D721Med (cell line): Measurements from ENCODE around the gene ATIC.
"Not testable (repeated sequence)": the region's sequence is repeated elsewhere in the genome, so short reads cannot be mapped to it uniquely, and the experiment has no call there.

ENCODE experiments used
- DNase-seq: peaks from one replicate; pipeline ENCODE4 v3.0.0; 2011; ENCODE audit warnings: low spot score; ENCODE audit not compliant: insufficient read length
- FAIRE-seq: peaks from 2 replicates; lab custom pipeline; 2011; peaks lifted over from hg19 to GRCh38; lab: Jason Lieb, UNC
- TF ChIP-seq, protein P1 (sequence below): IDR thresholded peaks from 2 replicates; pipeline ENCODE4 v1.5.1; 2012; ENCODE audit warnings: mild to moderate bottlenecking, control low read depth; ENCODE audit not compliant: insufficient read depth; ENCODE audit errors: missing control alignments

ATIC gene

GRCh38 chr2:215286309-215286708 is 25.6 kb upstream of the ATIC start:
- DNase-seq, result no peak
- no peak for FAIRE-seq
- TF ChIP-seq, protein P1, sequence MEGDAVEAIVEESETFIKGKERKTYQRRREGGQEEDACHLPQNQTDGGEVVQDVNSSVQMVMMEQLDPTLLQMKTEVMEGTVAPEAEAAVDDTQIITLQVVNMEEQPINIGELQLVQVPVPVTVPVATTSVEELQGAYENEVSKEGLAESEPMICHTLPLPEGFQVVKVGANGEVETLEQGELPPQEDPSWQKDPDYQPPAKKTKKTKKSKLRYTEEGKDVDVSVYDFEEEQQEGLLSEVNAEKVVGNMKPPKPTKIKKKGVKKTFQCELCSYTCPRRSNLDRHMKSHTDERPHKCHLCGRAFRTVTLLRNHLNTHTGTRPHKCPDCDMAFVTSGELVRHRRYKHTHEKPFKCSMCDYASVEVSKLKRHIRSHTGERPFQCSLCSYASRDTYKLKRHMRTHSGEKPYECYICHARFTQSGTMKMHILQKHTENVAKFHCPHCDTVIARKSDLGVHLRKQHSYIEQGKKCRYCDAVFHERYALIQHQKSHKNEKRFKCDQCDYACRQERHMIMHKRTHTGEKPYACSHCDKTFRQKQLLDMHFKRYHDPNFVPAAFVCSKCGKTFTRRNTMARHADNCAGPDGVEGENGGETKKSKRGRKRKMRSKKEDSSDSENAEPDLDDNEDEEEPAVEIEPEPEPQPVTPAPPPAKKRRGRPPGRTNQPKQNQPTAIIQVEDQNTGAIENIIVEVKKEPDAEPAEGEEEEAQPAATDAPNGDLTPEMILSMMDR, result no peak

GRCh38 chr2:215288112-215288815 is 23.6 kb upstream of the ATIC start:
- DNase-seq (no peak), FAIRE-seq (no peak)
- TF ChIP-seq, protein P1, result no peak

DNA sequence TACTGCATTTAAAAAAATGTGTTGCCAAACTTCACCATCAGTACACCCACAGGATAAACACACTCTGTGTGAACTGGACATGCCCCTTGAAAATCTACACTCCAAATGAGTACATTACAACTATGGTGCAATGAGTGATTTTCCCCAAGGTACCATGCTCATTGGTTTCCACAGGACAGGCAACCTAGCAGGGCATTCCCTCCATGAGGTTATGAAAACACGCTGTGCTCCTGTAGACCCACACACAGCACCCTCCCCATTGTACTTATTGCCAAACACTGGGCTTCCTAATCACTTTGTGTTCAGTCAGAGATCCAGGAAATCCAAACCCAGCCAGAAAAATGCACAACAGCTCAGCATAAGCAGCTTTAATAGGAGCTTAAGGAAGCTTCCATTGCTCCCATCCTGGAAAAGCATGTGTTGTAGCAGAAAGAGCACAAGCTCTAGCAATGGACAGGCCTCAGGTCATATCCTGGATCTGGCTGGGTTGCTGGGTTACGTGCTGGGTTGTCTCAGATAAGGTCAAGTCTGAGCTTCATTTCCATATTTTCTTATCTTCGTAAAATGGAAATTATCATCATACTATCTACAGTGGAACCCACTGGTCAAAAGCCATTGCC is 20.8 kb upstream of the ATIC start:
- TF ChIP-seq, protein P1, result no peak
- FAIRE-seq (peak; percentile 93), DNase-seq (peak; percentile 49)

DNA sequence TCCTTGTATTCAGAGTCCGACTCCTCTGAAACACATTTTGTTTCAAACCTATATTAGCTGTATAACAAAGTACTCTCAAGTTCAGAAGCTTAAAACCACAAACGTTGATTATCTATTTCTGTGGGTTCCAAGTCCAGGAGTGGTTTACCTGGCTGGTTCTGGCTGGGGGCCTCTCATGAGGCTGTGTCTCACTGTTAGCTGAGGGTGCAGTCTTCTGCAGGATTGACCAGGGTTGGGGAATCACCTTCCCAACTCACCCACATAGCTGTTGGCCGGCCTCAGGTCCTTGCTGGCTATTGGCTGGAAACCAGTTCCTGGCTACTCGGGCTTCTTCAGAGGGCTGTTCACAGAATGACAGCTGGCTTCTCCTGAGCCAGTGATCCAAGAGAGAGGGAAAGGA is 18.0 kb upstream of the ATIC start:
- FAIRE-seq (no peak), DNase-seq (no peak)
- TF ChIP-seq, protein P1, result no peak

- no peak for DNase-seq
- no peak for FAIRE-seq
Measured at GRCh38 chr2:215299337-215299859, 12.5 kb upstream of the ATIC start.

GRCh38 chr2:215301994-215302393 is 9.9 kb upstream of the ATIC start:
- TF ChIP-seq, protein P1, result no peak
- no peak for DNase-seq
- no peak for FAIRE-seq

More at GRCh38 chr2:215299337-215299859, 12.5 kb upstream of the ATIC start:
- TF ChIP-seq, protein P1, result no peak

DNA sequence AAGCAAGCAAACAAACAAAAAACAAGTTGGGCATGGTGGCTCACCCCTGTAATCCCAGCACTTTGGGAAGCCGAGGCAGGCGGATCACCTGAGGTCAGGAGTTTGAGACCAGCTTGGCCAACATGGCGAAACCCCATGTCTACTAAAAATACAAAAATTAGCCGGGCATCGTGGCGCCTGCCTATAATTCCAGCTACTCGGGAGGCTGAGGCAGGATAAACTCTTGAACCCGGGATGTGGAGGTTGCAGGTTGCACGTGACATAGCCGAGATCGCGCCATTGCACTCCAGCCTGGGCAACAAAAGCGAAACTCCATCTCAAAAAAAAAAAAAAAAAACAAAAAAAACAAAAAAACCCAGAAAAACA is 617 bp upstream of the ATIC start:
- not testable (repeated sequence) for DNase-seq, FAIRE-seq
